ENCODE data around the gene USP15.

DNA sequence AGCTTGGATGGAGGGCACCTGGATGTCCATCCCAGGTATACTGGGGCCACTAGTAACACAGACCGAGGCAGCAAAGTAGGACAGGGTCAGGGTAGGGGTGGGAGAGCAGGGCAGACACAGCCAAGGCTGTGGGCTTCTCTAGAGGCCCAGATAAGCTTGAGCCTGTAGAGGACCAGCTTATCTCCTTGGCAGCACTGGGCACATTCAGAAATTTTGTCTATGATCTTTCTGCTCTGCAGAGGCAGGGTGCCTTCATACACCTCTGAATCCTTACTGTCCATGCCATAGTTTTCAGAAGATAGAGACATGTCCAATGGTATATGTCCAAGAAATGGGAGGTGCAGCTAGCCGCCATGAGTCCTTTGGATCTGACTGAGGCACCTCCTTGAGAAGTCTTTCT lies 26.4 kb upstream of the USP15 start:
- TF ChIP-seq, protein P1, sequence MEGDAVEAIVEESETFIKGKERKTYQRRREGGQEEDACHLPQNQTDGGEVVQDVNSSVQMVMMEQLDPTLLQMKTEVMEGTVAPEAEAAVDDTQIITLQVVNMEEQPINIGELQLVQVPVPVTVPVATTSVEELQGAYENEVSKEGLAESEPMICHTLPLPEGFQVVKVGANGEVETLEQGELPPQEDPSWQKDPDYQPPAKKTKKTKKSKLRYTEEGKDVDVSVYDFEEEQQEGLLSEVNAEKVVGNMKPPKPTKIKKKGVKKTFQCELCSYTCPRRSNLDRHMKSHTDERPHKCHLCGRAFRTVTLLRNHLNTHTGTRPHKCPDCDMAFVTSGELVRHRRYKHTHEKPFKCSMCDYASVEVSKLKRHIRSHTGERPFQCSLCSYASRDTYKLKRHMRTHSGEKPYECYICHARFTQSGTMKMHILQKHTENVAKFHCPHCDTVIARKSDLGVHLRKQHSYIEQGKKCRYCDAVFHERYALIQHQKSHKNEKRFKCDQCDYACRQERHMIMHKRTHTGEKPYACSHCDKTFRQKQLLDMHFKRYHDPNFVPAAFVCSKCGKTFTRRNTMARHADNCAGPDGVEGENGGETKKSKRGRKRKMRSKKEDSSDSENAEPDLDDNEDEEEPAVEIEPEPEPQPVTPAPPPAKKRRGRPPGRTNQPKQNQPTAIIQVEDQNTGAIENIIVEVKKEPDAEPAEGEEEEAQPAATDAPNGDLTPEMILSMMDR (IDR thresholded peaks at IDR 0.05; ENCODE audit: borderline replicate concordance, extremely low read depth, low read length, poor library complexity, severe bottlenecking), result no peak
- no peak for TF ChIP-seq EZH2 (IDR thresholded peaks at IDR 0.05; ENCODE audit: borderline replicate concordance, low read depth, low read length, severe bottlenecking)

Measured in DND-41 (cell line).